ENCODE measurements around the gene RBM33. TPM values are rescaled to one million over a fixed set of nuclear protein-coding genes. Genes with fewer than 3 reads are reported as not detected.

Gene RBM33
- total and polyA plus RNA-seq, 2 of the 13 experiments (the other 11 are each of a cell fraction or from before 2014, with no cell fraction given): 12.4 to 28.9 TPM

DNA sequence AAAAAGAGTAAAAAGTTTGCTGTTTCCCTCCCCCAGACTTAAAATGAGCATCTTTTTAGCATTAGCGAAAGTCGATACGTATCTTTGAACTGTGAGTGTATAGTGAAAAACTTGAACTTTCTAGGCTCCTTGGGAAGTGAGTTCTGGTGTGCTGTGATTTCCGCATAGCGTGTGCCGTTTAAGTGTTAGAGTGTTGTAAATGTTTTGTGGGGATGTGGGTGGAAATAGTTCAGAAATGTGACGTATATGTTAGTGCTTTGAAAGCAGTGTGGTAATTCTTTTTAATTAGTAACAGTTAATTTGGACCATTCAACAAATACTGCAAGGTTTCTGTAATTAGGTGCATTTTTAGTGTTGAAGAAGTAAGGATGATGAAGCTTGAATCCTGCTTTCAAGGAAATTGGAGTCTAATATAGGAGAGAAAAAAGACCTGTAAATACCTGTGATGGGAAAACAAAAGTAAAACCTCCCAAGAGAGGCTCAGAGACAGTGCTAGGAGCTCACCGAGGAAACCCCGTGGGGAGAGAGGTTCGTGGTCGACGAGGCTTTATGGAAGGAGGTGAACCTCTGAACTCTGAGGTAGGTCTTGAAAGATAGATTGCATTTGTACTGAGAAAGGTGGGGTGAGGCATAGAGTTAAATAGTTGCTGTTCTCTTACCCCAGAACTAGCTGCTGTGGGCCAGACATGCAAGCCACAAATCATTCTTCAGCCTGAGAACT is 40.8 kb downstream of the RBM33 start (continued):
- TF ChIP-seq, protein P1, sequence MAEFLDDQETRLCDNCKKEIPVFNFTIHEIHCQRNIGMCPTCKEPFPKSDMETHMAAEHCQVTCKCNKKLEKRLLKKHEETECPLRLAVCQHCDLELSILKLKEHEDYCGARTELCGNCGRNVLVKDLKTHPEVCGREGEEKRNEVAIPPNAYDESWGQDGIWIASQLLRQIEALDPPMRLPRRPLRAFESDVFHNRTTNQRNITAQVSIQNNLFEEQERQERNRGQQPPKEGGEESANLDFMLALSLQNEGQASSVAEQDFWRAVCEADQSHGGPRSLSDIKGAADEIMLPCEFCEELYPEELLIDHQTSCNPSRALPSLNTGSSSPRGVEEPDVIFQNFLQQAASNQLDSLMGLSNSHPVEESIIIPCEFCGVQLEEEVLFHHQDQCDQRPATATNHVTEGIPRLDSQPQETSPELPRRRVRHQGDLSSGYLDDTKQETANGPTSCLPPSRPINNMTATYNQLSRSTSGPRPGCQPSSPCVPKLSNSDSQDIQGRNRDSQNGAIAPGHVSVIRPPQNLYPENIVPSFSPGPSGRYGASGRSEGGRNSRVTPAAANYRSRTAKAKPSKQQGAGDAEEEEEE (CRISPR knock-in tag; IDR thresholded peaks at IDR 0.05; ENCODE audit: borderline replicate concordance): no peak
- TF ChIP-seq, protein P2, sequence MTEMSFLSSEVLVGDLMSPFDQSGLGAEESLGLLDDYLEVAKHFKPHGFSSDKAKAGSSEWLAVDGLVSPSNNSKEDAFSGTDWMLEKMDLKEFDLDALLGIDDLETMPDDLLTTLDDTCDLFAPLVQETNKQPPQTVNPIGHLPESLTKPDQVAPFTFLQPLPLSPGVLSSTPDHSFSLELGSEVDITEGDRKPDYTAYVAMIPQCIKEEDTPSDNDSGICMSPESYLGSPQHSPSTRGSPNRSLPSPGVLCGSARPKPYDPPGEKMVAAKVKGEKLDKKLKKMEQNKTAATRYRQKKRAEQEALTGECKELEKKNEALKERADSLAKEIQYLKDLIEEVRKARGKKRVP (CRISPR knock-in tag; IDR thresholded peaks at IDR 0.05): no peak

DNA sequence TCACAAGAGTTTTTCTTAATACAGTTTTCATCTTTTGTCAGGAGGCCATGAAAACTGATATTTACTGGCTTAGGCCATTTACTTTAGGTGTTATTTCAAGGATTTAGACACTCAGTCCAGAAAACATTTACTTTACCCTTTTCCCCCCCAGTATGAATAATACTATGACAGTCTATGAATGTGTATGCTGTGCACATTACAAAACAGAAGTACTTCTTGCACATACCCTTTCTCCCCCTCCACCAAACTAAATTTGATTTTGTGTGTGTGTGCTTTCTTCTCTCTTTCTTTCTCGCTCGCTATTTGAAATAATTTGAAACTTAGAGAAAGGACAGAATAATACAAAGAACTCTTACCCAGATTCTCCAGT is 41.3 kb downstream of the RBM33 start:
- FAIRE-seq: no peak
- TF ChIP-seq, protein P3, sequence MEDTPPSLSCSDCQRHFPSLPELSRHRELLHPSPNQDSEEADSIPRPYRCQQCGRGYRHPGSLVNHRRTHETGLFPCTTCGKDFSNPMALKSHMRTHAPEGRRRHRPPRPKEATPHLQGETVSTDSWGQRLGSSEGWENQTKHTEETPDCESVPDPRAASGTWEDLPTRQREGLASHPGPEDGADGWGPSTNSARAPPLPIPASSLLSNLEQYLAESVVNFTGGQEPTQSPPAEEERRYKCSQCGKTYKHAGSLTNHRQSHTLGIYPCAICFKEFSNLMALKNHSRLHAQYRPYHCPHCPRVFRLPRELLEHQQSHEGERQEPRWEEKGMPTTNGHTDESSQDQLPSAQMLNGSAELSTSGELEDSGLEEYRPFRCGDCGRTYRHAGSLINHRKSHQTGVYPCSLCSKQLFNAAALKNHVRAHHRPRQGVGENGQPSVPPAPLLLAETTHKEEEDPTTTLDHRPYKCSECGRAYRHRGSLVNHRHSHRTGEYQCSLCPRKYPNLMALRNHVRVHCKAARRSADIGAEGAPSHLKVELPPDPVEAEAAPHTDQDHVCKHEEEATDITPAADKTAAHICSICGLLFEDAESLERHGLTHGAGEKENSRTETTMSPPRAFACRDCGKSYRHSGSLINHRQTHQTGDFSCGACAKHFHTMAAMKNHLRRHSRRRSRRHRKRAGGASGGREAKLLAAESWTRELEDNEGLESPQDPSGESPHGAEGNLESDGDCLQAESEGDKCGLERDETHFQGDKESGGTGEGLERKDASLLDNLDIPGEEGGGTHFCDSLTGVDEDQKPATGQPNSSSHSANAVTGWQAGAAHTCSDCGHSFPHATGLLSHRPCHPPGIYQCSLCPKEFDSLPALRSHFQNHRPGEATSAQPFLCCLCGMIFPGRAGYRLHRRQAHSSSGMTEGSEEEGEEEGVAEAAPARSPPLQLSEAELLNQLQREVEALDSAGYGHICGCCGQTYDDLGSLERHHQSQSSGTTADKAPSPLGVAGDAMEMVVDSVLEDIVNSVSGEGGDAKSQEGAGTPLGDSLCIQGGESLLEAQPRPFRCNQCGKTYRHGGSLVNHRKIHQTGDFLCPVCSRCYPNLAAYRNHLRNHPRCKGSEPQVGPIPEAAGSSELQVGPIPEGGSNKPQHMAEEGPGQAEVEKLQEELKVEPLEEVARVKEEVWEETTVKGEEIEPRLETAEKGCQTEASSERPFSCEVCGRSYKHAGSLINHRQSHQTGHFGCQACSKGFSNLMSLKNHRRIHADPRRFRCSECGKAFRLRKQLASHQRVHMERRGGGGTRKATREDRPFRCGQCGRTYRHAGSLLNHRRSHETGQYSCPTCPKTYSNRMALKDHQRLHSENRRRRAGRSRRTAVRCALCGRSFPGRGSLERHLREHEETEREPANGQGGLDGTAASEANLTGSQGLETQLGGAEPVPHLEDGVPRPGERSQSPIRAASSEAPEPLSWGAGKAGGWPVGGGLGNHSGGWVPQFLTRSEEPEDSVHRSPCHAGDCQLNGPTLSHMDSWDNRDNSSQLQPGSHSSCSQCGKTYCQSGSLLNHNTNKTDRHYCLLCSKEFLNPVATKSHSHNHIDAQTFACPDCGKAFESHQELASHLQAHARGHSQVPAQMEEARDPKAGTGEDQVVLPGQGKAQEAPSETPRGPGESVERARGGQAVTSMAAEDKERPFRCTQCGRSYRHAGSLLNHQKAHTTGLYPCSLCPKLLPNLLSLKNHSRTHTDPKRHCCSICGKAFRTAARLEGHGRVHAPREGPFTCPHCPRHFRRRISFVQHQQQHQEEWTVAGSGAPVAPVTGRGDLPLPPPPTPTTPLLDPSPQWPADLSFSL (CRISPR knock-in tag; IDR thresholded peaks at IDR 0.05): no peak
- TF ChIP-seq KLF16 (CRISPR knock-in tag; IDR thresholded peaks at IDR 0.05) (no peak), ZFP62 (CRISPR knock-in tag; IDR thresholded peaks at IDR 0.05) (no peak), ZNF780A (CRISPR knock-in tag; IDR thresholded peaks at IDR 0.05) (no peak), FOXP1 (IDR thresholded peaks at IDR 0.05) (no peak), FOXP1 (CRISPR knock-in tag; IDR thresholded peaks at IDR 0.05) (no peak), RAD21 (CRISPR knock-in tag; IDR thresholded peaks at IDR 0.05) (no peak)
- TF ChIP-seq, protein P4, sequence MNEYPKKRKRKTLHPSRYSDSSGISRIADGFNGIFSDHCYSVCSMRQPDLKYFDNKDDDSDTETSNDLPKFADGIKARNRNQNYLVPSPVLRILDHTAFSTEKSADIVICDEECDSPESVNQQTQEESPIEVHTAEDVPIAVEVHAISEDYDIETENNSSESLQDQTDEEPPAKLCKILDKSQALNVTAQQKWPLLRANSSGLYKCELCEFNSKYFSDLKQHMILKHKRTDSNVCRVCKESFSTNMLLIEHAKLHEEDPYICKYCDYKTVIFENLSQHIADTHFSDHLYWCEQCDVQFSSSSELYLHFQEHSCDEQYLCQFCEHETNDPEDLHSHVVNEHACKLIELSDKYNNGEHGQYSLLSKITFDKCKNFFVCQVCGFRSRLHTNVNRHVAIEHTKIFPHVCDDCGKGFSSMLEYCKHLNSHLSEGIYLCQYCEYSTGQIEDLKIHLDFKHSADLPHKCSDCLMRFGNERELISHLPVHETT (CRISPR knock-in tag; conservative IDR thresholded peaks at IDR 0.05): no peak

More for the DNA sequence above, 41.3 kb downstream of the RBM33 start:
- WGBS (ENCODE audit: low lambda C conversion rate): 94% methylated on average over 2 of the region's 2 CpGs
- H3K9ac ChIP-seq (ENCODE audit: insufficient read depth, low read depth, low read length): no peak overlapping the region
- peaks cover 59% of the 10 kb centered on the region for H3K79me2 ChIP-seq (ENCODE audit: insufficient read depth, low read length)
- H3K36me3 ChIP-seq (replicated peaks in 1 of 2; ENCODE audit: control insufficient read depth in 1 of 2, insufficient read depth in 2 of 2, low read length in 2 of 2): peaks cover 7 to 31% of the 10 kb centered on the region in 2 experiments
- no peak for DNase-seq (ENCODE audit: low spot score)
- H3K4me1 ChIP-seq (ENCODE audit: insufficient read depth, low read length): peaks cover 50% of the 10 kb centered on the region
- no TSS peak for BruUV-seq (replicated peaks)
- H4K20me1 ChIP-seq (ENCODE audit: insufficient read depth, low read length): peaks cover 11% of the 10 kb centered on the region
- CTCF ChIA-PET (ENCODE audit: low intra/inter-chr PET ratio, low total read pairs): no interaction called here
- POLR2A ChIA-PET: no interaction called here
- intact Hi-C loops (cut with micrococcal nuclease; ENCODE audit: unreplicated experiment) (no loop called here), in situ Hi-C loops (cut with HindIII; ENCODE audit: extremely low pct_ligation_motif_present, low pct_unique_long_range_greater_than_20kb) (no loop called here)
- H3K4me3 ChIP-seq (replicated peaks in 1 of 3; ENCODE audit: insufficient read depth in 1 of 3, low read depth in 2 of 3, low read length in 3 of 3): no peak overlapping the region
- no peak for ATAC-seq
- H3K9me3 ChIP-seq (ENCODE audit: low read length): no peaks in the 10 kb centered on the region
- no peak overlapping the region for H3K4me2 ChIP-seq (ENCODE audit: low read depth, low read length)
- H2AFZ ChIP-seq (ENCODE audit: low read length): no peak overlapping the region
- H3K27ac ChIP-seq (ENCODE audit: extremely low read length, insufficient read depth, low read length): no peak overlapping the region
- H3K27me3 ChIP-seq (ENCODE audit: control insufficient read depth in 1 of 2, insufficient read depth in 2 of 2, low read length in 2 of 2): no peaks in the 10 kb centered on the region
